HCT116 (cell line): ENCODE data around the gene GSTM4. TPM values are rescaled to one million over a fixed set of nuclear protein-coding genes. Genes with fewer than 3 reads are reported as not detected.

Source experiments
- ATAC-seq: fragments of 200-7000 bp; cut with Tn5 transposase; 2 replicates; pipeline ENCODE4 v1.9.1; 2020; ENCODE audit warnings: mild to moderate bottlenecking, moderate library complexity
- BruUV-seq: library from RNA; stranded (reverse); fragments of 400-500 nt; replicated peaks from 2 replicates; lab custom pipeline; 2021; lab: Mats Ljungman, UMichigan
- CTCF ChIA-PET: fragments of 300-600 bp; sonication (Branson Sonifier 250); formaldehyde crosslinking; loops from one replicate; lab custom pipeline; 2021; ENCODE audit warnings: antibody characterized with exemption; lab: Charles Lee
- POLR2A ChIA-PET: fragments of 300-600, 350-600 bp; sonication (Branson Sonifier 250); formaldehyde crosslinking; loops from one replicate; lab custom pipeline; 2021; ENCODE audit warnings: antibody characterized with exemption; lab: Charles Lee
- RAD21 ChIA-PET, 2 experiments: fragments of 300-600 bp; sonication (Branson Sonifier 250); formaldehyde crosslinking; loops; one replicate each; lab custom pipeline; 2023; ENCODE audit warnings: low total read pairs in 2 of 2; ENCODE audit not compliant: uncharacterized antibody in 2 of 2, unreplicated experiment in 2 of 2, low non-redundant PET in 1 of 2; lab: Charles Lee
- DNase-seq: peaks from one replicate; pipeline ENCODE4 v3.0.0-alpha.2; 2010; ENCODE audit warnings: low read depth, low spot score
- H2AFZ ChIP-seq: fragments of 200-600 bp; shearing (Covaris generic), sonication (generic); 2 replicates; pipeline ENCODE4 v1.6.1; 2017; ENCODE audit warnings: low read depth, mixed run types, mixed read lengths, antibody characterized with exemption, low read length; ENCODE audit not compliant: poor library complexity, severe bottlenecking
- H3K27ac ChIP-seq: 2 replicates; pipeline ENCODE4 v1.5.1; 2012; ENCODE audit warnings: low read depth, low read length
- H3K27me3 ChIP-seq: fragments of 200-600 bp; sonication (generic); 2 replicates; pipeline ENCODE4 v1.6.1; 2016; ENCODE audit warnings: mixed run types, low read length, mixed read lengths; ENCODE audit not compliant: insufficient read depth
- H3K36me3 ChIP-seq, 2 experiments: fragments of 200-500 bp in 1 of 2; fragments of 200-600 bp in 1 of 2; sonication (Bioruptor generic) in 1 of 2; sonication (generic) in 1 of 2; 2 replicates each; pipeline versions ENCODE4 v1.5.1 to v1.6.1; 2014 to 2016; ENCODE audit warnings: low read length in 2 of 2, inconsistent platforms in 1 of 2, mixed read lengths in 1 of 2, mixed run types in 1 of 2; ENCODE audit not compliant: insufficient read depth in 2 of 2, control insufficient read depth in 1 of 2
- H3K4me1 ChIP-seq, 2 experiments: fragments of 200-600 bp in 1 of 2; sonication (generic) in 1 of 2; 2 replicates each; pipeline versions ENCODE4 v1.5.1 to v1.6.1; 2012 to 2017; ENCODE audit warnings: low read length in 2 of 2, inconsistent platforms in 1 of 2, mild to moderate bottlenecking in 1 of 2, mixed read lengths in 1 of 2, mixed run types in 1 of 2, moderate library complexity in 1 of 2; ENCODE audit not compliant: insufficient read depth in 2 of 2, control insufficient read depth in 1 of 2
- H3K4me2 ChIP-seq: fragments of 200-600 bp; sonication (generic); 2 replicates; pipeline ENCODE4 v1.6.1; 2017; ENCODE audit warnings: mixed run types, low read length, mixed read lengths
- H3K4me3 ChIP-seq, 2 experiments: fragments of 200-600 bp in 1 of 2; sonication (generic) in 1 of 2; replicated peaks in 1 of 2; 2 replicates each; pipeline ENCODE4 v1.5.1; 2011 to 2016; ENCODE audit warnings: low read length in 2 of 2, control low read depth in 1 of 2, low read depth in 1 of 2, mild to moderate bottlenecking in 1 of 2, mixed read lengths in 1 of 2, mixed run types in 1 of 2
- H3K79me2 ChIP-seq: fragments of 200-600 bp; sonication (generic); 2 replicates; pipeline ENCODE4 v1.6.1; 2017; ENCODE audit warnings: mild to moderate bottlenecking, mixed run types, low read length, moderate library complexity, mixed read lengths; ENCODE audit not compliant: insufficient read depth
- H3K9ac ChIP-seq: fragments of 200-600 bp; sonication (generic); 2 replicates; pipeline ENCODE4 v1.6.1; 2016; ENCODE audit warnings: low read length, mixed read lengths
- H3K9me2 ChIP-seq: fragments of 200-600 bp; sonication (generic), shearing (Covaris generic); 2 replicates; pipeline ENCODE4 v1.6.1; 2017; ENCODE audit warnings: mixed run types, mild to moderate bottlenecking, moderate library complexity; ENCODE audit not compliant: insufficient read depth
- H3K9me3 ChIP-seq, 2 experiments: fragments of 200-500 bp in 1 of 2; fragments of 200-600 bp in 1 of 2; sonication (Bioruptor generic) in 1 of 2; sonication (generic) in 1 of 2; 2 replicates each; pipeline ENCODE4 v1.6.1; 2014 to 2017; ENCODE audit warnings: low read length in 2 of 2, mixed read lengths in 2 of 2, inconsistent platforms in 1 of 2, low read depth in 1 of 2, mild to moderate bottlenecking in 1 of 2, mixed run types in 1 of 2, moderate library complexity in 1 of 2; ENCODE audit not compliant: control insufficient read depth in 1 of 2, insufficient read depth in 1 of 2
- H4K20me1 ChIP-seq: fragments of 200-600 bp; sonication (generic), shearing (Covaris generic); 2 replicates; pipeline ENCODE4 v1.6.1; 2017; ENCODE audit warnings: mixed run types, mild to moderate bottlenecking, moderate library complexity; ENCODE audit not compliant: insufficient read depth
- CBX3 ChIP-seq: IDR thresholded peaks from 2 replicates; pipeline ENCODE4 v1.6.1; 2012; ENCODE audit warnings: low read depth
- CEBPB ChIP-seq: IDR thresholded peaks from 2 replicates; pipeline ENCODE4 v1.6.1; 2012; ENCODE audit warnings: low read depth
- ELF1 ChIP-seq: IDR thresholded peaks from 2 replicates; pipeline ENCODE4 v1.6.1; 2012; ENCODE audit warnings: low read depth, borderline replicate concordance
- EZH2 ChIP-seq: fragments of 200-600 bp; sonication (generic); IDR thresholded peaks from 2 replicates; pipeline ENCODE4 v1.6.1; 2017; ENCODE audit warnings: antibody characterized with exemption, mixed run types
- EZH2phosphoT487 ChIP-seq: fragments of 200-600 bp; IDR thresholded peaks from 2 replicates; pipeline ENCODE4 v1.6.1; 2018; ENCODE audit warnings: antibody characterized with exemption, borderline replicate concordance
- FOSL1 ChIP-seq: IDR thresholded peaks from 2 replicates; pipeline ENCODE4 v1.6.1; 2012; ENCODE audit warnings: low read depth
- POLR2AphosphoS5 ChIP-seq: IDR thresholded peaks from 2 replicates; pipeline ENCODE4 v1.6.1; 2011; ENCODE audit warnings: mild to moderate bottlenecking, low read depth, low read length, moderate library complexity
- SIN3A ChIP-seq: IDR thresholded peaks from 2 replicates; pipeline ENCODE4 v1.6.1; 2012; ENCODE audit warnings: low read depth
- YY1 ChIP-seq: IDR thresholded peaks from 2 replicates; pipeline ENCODE4 v1.6.1; 2011; ENCODE audit warnings: low read length, low read depth, moderate library complexity, mild to moderate bottlenecking; ENCODE audit not compliant: insufficient replicate concordance; ENCODE audit errors: extremely low read depth
- ZBTB33 ChIP-seq: IDR thresholded peaks from 2 replicates; pipeline ENCODE4 v1.6.1; 2011; ENCODE audit warnings: mild to moderate bottlenecking, low read length, moderate library complexity; ENCODE audit not compliant: insufficient replicate concordance; ENCODE audit errors: extremely low read depth
- ZFX ChIP-seq: fragments of 450-650 bp; IDR thresholded peaks from 2 replicates; pipeline ENCODE4 v1.6.1; 2017
- ZNF274 ChIP-seq: fragments of 200-500 bp; sonication (Bioruptor generic); IDR thresholded peaks from 2 replicates; pipeline ENCODE4 v1.6.1; 2014; ENCODE audit warnings: mild to moderate bottlenecking, low read depth, low read length, inconsistent platforms
- intact Hi-C: fragments of 100-400 bp; cut with micrococcal nuclease; formaldehyde crosslinking; loops from 2 replicates; pipeline ENCODE4 v1.10.0; 2022
- total RNA-seq: library from RNA; stranded (reverse); gene quantifications from one replicate; pipeline ENCODE4 v1.2.1, GENCODE V29; 2021; ENCODE audit not compliant: unreplicated experiment
- TF ChIP-seq, protein P1 (sequence below), 3 experiments: fragments of 200-600 bp in 1 of 3; sonication (generic) in 1 of 3; IDR thresholded peaks in 2 of 3; conservative IDR thresholded peaks in 1 of 3; 2 replicates each; pipeline ENCODE4 v1.5.1; 2012 to 2017; ENCODE audit warnings: low read depth in 2 of 3, low read length in 2 of 3, antibody characterized with exemption in 1 of 3, borderline replicate concordance in 1 of 3, control low read depth in 1 of 3, mild to moderate bottlenecking in 1 of 3, mixed read lengths in 1 of 3, mixed run types in 1 of 3, moderate library complexity in 1 of 3; ENCODE audit not compliant: insufficient read depth in 1 of 3

Gene GSTM4
- total RNA-seq, 1 experiment from 2014 or later, result 15.9 TPM

DNA sequence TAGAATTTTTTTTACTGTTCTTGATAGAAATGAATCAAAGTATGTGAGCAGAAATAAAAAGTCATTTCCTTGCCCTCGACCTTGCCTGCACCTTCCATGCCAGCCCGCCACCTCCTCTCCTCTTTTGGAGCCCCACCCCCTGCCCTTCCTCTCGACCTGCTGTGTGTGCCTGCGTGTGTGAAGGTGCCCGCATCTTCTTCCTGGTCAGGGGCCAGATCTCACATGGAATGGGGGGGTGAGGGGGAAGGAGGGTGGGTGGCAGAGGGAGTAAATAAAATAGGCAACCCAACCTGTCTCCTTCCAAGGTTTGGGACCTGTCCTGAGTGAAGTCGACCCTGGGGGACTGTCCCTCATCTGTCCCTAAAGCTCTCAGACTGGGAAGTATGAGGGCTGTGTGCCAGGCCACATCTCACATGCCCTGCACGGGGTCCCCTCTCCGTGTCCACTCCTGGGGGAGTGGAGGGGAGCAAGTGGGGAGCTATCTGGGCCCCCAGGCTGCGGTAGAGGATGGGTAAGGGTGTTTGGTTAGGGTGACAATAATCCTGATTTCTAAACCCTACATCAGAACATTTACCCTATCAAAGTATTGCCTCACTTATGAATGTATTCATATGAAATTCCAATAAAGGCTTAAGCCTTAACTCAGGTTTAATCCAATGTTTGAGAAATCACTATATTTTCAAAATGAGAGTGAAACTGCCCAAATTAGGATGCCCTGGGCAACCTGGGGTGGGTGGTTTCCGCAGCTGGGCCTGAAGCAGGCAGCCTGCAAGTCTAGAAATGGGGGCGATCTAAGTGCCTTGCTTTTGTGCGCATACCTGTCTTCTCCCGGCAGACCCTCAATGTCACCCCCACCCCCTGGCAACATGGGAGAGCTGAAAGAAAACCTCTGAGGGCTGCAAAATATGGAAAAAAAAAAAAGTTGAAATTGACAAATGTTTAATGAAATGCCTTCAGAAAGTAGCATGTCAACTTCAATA lies 20.8 kb upstream of the GSTM4 start:
- ChIA-PET RAD21 (no interaction called here), POLR2A (interaction anchor here (1.6 to 2.6 kb wide), 2 partner anchors 15 to 87 kb away, joined by 4 to 11 read pairs; partner anchors contain the start of gene GNAI3), CTCF (interaction anchor here (1.3 kb wide), 1 partner anchor 14 kb away, joined by 5 read pairs; no protein-coding TSS in a partner anchor)
- Histone ChIP-seq H3K27me3 (no peaks in the 10 kb centered on the region), H2AFZ (no peak overlapping the region), H3K4me3 (no peak overlapping the region), H3K36me3 (peaks cover 4 to 6% of the 10 kb centered on the region in 2 experiments; a peak in 3 of 4 replicates), H3K9ac (no peak overlapping the region), H3K79me2 (no peaks in the 10 kb centered on the region)
- DNase-seq, result no peak
- no TSS peak for BruUV-seq
- TF ChIP-seq ZBTB33 (no peak), ZFX (no peak), ELF1 (no peak), SIN3A (no peak), FOSL1 (no peak), ZNF274 (no peak), EZH2 (no peak), EZH2phosphoT487 (no peak), CEBPB (no peak), CBX3 (no peak), POLR2AphosphoS5 (no peak), YY1 (no peak)
- TF ChIP-seq, protein P1, sequence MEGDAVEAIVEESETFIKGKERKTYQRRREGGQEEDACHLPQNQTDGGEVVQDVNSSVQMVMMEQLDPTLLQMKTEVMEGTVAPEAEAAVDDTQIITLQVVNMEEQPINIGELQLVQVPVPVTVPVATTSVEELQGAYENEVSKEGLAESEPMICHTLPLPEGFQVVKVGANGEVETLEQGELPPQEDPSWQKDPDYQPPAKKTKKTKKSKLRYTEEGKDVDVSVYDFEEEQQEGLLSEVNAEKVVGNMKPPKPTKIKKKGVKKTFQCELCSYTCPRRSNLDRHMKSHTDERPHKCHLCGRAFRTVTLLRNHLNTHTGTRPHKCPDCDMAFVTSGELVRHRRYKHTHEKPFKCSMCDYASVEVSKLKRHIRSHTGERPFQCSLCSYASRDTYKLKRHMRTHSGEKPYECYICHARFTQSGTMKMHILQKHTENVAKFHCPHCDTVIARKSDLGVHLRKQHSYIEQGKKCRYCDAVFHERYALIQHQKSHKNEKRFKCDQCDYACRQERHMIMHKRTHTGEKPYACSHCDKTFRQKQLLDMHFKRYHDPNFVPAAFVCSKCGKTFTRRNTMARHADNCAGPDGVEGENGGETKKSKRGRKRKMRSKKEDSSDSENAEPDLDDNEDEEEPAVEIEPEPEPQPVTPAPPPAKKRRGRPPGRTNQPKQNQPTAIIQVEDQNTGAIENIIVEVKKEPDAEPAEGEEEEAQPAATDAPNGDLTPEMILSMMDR (IDR thresholded peaks at IDR 0.05 in 2 of 3, conservative IDR thresholded peaks at IDR 0.05 in 1 of 3; ENCODE audit: borderline replicate concordance in 1 of 3, insufficient read depth in 1 of 3, low read depth in 2 of 3, low read length in 2 of 3), result no peak
- TF ChIP-seq, all 23 proteins: peak for 0
- H3K9me3 ChIP-seq, result no peaks in the 10 kb centered on the region
- intact Hi-C loops, result no loop called here
- H4K20me1 ChIP-seq, result no peaks in the 10 kb centered on the region
- no peak overlapping the region for H3K27ac ChIP-seq
- no peak overlapping the region for H3K4me2 ChIP-seq
- ATAC-seq, result no peak
- H3K9me2 ChIP-seq, result no peaks in the 10 kb centered on the region
- H3K4me1 ChIP-seq, result peaks cover 12 to 15% of the 10 kb centered on the region in 2 experiments
